Amygdala (tissue), 56 donors: ENCODE data around the gene COX10.
A peak's percentile ranks its signal among the peaks of the same experiment; 100 is the strongest.
"Not testable (repeated sequence)": the region's sequence is repeated elsewhere in the genome, so short reads cannot be mapped to it uniquely, and the experiment has no call there.

Experiments
- DNase-seq, 56 donors: peaks; one replicate each; lab custom pipeline; 2025; lab: John Stamatoyannopoulos, UW

COX10 gene

DNA sequence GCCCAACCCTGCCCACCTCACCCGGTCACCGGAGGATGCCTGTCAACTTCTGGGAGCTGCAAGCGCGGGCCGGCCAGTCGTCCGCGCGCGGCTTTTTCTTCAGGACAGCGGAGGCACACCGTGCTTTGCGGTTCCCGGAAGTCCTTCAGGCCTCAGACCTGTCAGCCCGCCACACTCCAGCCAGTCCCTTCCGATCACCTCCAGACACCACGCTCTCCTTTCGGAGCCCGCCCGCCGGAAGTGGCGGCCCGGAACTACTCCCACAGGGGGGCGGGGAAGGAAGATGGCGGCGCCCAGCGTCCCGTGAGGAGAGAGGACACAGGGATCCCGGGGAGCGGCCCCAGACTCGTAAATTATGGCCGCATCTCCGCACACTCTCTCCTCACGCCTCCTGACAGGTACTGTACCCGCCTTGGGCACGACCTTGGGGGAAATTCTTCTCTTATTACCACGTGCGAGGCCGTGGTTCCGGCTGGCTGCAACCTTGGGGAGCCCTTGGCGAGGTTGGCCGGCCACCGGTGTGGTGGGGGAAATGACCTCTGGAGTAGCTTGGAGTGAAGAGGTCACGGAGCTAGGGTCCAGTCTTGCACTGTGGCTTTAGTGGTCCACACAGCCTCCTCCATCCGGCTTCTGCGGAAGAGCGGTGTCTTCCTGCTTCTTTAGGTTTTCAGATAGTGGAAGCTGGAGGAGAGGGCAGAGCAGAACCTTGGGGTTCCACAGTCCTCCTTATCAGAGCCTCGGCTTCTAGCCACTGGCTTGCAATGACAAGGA lies at the start of gene COX10:
Gene COX10, plus strand, starts transcription at position 254 of the 771 bp plus-strand sequence. Its CDS starts 102 bp downstream, at position 356.
- DNase-seq: peak; percentile 10 to 88 (median 72)

DNA sequence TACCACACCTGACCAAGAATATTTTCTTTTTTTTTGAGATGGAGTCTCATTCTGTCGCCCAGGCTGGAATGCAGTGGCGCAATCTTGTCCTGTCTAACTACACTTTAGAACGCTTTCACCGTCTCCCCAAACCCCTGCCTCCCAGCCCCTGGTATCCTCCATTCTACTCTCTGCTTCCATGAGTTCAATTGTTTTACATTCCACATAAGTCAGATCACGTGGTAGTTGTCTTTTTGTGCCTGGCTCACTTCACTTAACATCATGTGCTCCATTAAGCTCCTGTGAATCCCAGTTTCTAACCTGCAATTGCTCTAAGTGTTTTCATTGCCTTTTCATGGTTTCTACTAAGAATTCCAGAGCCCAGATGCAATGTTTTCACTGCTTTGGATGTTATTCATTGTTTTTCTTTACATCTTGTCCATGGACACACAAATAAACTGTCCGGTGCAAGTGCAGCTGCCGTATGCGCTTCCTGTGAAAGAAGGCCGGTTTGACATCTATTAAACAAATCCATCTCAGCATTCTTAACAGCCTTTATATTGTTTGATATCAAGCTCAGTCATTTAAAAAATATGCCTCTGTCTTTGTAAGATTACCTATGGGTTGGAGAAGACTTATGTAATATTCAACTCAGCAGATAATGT lies 47.5 kb upstream of the COX10 start:
- not testable (repeated sequence) for DNase-seq

DNA sequence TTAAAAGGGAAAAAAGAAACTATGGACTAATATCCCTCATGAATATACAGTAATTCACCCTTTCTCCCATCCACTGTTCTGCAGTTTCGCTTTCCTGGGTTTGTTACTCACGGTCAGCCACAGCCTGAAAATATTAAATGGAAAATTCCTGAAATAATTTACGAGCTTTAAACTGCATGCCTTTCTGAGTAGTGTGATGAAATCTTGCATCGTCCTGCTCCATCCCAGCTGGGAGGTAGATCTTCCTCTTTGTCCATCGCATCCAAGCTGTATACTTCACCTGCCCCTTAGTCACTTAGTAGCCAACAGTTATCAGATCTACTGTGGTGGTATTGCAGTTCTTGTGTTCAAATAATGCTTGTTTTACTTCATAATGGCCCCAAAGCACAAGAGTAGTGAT lies 39.5 kb upstream of the COX10 start:
- DNase-seq: not testable (repeated sequence)

GRCh38 chr17:14032234-14032633 lies 37.1 kb upstream of the COX10 start:
- DNase-seq: no peak

GRCh38 chr17:14033166-14033565 lies 36.1 kb upstream of the COX10 start:
- DNase-seq: no peak

DNA sequence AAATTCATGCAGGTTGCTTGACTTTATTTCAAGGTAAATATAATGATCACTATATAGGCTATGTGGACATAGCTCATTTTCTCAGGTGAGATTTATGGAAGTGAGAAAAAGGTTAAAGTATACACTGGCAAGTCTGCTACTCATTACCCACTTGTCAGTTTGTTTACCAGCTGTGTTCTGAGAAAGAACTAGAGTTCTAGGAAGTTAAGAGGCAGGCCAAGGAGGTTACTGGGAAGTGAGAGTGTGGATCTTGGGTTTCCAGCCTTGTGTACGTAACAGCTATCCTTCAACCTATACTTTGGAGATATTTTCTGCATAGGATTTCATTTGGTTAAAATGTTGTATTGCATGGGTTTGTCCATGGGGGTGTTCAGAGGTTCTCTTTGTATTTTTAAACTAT lies 31.9 kb upstream of the COX10 start:
- DNase-seq: no peak

DNA sequence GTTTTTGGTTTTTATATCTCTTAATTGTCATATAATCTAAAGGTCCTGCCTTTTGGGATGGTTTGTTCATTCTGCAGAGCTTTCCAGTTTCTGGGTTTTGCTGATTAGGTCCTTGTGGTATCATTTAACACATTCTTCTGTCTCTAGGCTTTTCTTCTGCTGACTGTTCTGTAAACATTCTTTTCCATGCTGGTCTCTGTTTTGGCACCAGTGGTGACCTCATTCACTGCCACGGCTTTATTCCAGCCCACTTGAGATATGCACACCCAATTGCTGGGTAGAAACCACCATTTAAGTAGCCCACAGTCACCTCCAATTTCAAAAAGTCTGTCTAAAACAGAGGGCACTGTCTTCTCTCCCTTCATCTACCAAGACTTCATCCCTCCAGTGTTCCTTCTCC lies 31.1 kb upstream of the COX10 start:
- no peak for DNase-seq

DNA sequence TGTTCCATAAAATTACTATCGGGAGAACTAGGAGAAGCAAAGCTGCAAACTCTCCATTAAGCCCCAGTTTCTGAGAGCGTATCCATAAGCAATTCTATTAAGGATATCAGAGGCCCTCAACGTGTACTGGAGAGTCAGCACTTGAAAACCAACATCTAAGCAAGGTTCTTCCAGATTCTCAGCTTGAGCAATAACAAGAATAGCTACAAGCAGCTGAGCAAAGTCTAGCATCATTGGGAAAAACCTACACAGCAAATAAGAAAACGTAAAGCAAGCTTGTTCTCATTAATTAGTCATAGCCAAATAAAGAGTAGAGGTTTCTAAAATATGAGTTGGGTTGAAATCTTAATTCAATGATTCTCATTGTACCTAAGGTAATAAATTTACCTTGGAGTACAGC lies 26.9 kb upstream of the COX10 start:
- DNase-seq: no peak

GRCh38 chr17:14044702-14045101 lies 24.6 kb upstream of the COX10 start:
- no peak for DNase-seq

DNA sequence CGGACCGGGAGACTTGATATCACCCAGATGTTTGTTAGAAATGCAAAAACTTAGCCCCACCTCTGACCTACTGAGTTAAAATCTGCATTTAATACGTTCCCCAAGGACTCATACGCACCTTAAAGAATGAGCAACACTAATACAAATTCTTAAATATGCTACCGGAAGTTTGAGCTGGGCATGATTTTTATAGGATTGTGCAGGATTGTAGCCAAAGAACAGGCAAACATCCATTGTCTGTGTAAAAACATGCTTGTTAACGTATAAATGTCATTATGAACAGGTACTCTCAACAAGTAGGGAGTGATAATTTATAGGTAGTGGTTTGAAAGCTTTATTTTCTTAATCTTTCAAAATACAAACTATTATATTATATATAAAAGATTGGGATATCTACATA lies 22.3 kb upstream of the COX10 start:
- DNase-seq: no peak

- no peak for DNase-seq
Observed at GRCh38 chr17:14047591-14047990, 21.7 kb upstream of the COX10 start.

- DNase-seq: no peak
Observed at GRCh38 chr17:14048169-14048568, 21.1 kb upstream of the COX10 start.

- DNase-seq: no peak
Observed at GRCh38 chr17:14050616-14051015, 18.7 kb upstream of the COX10 start.

GRCh38 chr17:14051692-14052091 lies 17.6 kb upstream of the COX10 start:
- DNase-seq: no peak

GRCh38 chr17:14052886-14053615 lies 16.3 kb upstream of the COX10 start:
- peak in 1 of 56 donors; percentile 1 for DNase-seq

DNA sequence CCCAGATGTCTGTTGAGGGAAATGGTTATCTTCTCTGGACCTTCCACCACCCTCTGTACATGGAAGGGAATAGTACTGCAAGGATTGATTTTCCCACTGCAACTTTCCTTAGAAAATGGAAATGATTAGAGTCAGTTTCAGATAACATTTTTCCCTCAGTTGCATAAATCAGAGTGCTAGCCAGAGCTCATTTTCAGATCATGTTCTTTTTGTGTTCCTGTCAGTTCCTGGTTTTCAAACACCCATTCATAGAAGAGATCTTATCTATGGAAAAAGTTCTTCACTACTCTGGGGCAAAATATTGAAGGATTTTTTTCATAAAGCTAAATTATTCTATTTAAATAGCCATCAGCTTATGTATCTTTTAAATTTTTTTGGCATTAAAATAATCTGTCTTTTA lies 11.7 kb upstream of the COX10 start:
- DNase-seq: no peak

DNA sequence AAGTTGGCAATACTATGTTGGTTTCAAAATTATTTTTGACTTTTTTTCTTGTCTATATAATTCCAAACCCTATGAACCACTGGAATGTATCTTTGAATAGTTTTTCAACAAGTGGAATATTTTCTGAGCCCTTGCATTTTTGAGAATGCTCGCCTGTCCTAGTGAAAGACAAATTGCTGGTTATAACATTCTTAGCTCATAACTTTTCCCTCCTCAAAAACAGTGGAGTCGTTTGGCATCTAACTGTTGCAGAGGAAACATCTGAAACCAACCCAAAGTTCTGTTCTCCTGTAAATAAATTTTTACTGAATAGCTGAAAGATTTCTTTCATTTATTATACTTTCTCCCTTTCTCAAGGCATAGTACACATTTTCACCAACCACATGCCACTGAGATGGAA lies 11.3 kb upstream of the COX10 start:
- DNase-seq: no peak

- no peak for DNase-seq
Observed at GRCh38 chr17:14060706-14061105, 8.6 kb upstream of the COX10 start.

DNA sequence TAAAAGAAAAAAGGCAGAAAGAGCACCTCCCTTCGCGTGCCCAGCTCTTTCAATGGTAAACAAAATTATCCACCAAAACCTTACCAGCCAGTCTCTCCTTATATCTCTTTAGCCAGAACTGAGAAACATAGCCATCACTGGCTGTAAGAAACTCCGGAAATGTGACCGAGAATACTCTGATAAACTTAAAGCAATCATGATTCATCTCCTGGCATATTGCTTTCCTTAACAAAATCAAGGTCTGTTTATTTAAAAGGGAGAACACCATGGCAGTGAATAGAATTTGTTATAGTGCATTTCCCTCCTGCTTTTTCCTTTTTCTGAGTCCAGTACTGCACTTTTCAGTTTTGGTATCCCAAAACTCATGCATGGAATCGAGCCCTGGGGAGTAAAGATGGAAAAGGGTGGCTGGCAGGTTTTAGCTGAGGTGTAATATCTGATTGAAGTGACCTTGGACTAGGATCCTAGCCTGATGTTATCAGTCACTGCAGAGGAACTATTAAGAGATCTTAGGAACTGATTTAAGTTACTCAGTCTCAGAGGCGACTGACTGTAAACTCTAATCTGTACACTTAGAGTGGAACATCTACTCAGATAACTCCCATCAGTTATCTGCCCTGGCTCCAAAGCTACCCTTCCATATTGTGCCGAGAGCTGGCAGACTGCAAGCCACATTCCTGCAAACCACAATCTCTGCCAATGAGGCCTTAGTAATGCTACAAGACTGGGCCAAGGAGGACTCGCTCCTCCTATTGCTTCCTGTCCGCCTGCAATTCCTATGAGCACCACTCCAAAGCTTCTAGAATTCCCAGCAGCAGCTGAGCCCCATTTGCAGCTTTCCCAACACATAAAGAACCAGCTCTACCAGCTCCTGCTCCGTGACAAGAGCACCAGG lies 7.4 kb upstream of the COX10 start:
- no peak for DNase-seq

- no peak for DNase-seq
Observed at GRCh38 chr17:14067347-14067746, 2.0 kb upstream of the COX10 start.
